GM12878 (cell line): ENCODE measurements around the gene ZNF804B.

ENCODE experiments used
- CHD2 ChIP-seq: IDR thresholded peaks from 2 replicates; pipeline ENCODE4 v1.6.1; 2011; ENCODE audit warnings: low read depth, low read length, improper control_type of control experiment, borderline replicate concordance
- HDAC6 ChIP-seq: fragments of 200-600 bp; sonication (generic); IDR thresholded peaks from one replicate; pipeline ENCODE4 v1.8.0; 2017; ENCODE audit warnings: antibody characterized with exemption; ENCODE audit not compliant: unreplicated experiment
- POLR2AphosphoS5 ChIP-seq: IDR thresholded peaks from 2 replicates; pipeline ENCODE4 v1.6.1; 2011; ENCODE audit warnings: mild to moderate bottlenecking, low read length, inconsistent platforms
- RCOR1 ChIP-seq: conservative IDR thresholded peaks from 2 replicates; pipeline ENCODE4 v1.6.1; 2012; ENCODE audit warnings: low read depth, low read length, improper control_type of control experiment
- TF ChIP-seq, protein P1 (sequence below), 3 experiments: IDR thresholded peaks in 2 of 3; conservative IDR thresholded peaks in 1 of 3; 2 replicates each; pipeline ENCODE4 v1.5.1; 2011; ENCODE audit warnings: low read depth in 3 of 3, low read length in 3 of 3, mild to moderate bottlenecking in 3 of 3, control low read depth in 2 of 3, moderate library complexity in 2 of 3, inconsistent platforms in 1 of 3, mixed read lengths in 1 of 3; ENCODE audit not compliant: control insufficient read depth in 2 of 3, insufficient read depth in 1 of 3; ENCODE audit errors: extremely low read depth in 1 of 3
- TF ChIP-seq, protein P2 (sequence below): fragments of 450-650 bp; IDR thresholded peaks from 2 replicates; pipeline ENCODE4 v1.6.1; 2017; ENCODE audit warnings: mild to moderate bottlenecking
- TF ChIP-seq, protein P3 (sequence below): fragments of 450-650 bp; IDR thresholded peaks from 2 replicates; pipeline ENCODE4 v1.6.1; 2016; ENCODE audit warnings: mild to moderate bottlenecking

DNA sequence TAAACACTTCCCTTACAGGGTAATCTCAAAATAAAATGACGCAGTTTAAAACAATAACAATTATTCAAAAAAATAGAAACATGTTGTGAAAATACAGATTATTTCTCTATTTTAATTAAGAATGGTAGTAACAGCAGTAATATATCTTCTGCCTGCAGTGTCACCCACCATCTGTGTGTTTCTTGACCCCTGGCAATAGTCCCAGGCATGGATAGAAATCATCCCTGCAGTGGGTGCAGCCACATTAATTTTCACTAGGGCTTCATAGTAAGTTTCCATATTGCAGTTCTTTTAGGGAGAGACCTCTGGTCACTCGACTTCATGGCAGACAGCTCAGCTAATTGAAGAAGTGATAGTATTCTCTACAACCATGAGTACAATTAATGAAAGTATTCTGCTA lies 506.1 kb downstream of the ZNF804B start:
- TF ChIP-seq RCOR1, result no peak
- TF ChIP-seq, protein P1, sequence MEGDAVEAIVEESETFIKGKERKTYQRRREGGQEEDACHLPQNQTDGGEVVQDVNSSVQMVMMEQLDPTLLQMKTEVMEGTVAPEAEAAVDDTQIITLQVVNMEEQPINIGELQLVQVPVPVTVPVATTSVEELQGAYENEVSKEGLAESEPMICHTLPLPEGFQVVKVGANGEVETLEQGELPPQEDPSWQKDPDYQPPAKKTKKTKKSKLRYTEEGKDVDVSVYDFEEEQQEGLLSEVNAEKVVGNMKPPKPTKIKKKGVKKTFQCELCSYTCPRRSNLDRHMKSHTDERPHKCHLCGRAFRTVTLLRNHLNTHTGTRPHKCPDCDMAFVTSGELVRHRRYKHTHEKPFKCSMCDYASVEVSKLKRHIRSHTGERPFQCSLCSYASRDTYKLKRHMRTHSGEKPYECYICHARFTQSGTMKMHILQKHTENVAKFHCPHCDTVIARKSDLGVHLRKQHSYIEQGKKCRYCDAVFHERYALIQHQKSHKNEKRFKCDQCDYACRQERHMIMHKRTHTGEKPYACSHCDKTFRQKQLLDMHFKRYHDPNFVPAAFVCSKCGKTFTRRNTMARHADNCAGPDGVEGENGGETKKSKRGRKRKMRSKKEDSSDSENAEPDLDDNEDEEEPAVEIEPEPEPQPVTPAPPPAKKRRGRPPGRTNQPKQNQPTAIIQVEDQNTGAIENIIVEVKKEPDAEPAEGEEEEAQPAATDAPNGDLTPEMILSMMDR (IDR thresholded peaks at IDR 0.05 in 2 of 3, conservative IDR thresholded peaks at IDR 0.05 in 1 of 3; ENCODE audit: control insufficient read depth in 2 of 3, extremely low read depth in 1 of 3, insufficient read depth in 1 of 3, low read depth in 3 of 3, low read length in 3 of 3), result no peak
- TF ChIP-seq CHD2, result no peak
- TF ChIP-seq POLR2AphosphoS5, result no peak
- TF ChIP-seq, protein P2, sequence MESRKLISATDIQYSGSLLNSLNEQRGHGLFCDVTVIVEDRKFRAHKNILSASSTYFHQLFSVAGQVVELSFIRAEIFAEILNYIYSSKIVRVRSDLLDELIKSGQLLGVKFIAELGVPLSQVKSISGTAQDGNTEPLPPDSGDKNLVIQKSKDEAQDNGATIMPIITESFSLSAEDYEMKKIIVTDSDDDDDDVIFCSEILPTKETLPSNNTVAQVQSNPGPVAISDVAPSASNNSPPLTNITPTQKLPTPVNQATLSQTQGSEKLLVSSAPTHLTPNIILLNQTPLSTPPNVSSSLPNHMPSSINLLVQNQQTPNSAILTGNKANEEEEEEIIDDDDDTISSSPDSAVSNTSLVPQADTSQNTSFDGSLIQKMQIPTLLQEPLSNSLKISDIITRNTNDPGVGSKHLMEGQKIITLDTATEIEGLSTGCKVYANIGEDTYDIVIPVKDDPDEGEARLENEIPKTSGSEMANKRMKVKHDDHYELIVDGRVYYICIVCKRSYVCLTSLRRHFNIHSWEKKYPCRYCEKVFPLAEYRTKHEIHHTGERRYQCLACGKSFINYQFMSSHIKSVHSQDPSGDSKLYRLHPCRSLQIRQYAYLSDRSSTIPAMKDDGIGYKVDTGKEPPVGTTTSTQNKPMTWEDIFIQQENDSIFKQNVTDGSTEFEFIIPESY, result no peak
- TF ChIP-seq, protein P3, sequence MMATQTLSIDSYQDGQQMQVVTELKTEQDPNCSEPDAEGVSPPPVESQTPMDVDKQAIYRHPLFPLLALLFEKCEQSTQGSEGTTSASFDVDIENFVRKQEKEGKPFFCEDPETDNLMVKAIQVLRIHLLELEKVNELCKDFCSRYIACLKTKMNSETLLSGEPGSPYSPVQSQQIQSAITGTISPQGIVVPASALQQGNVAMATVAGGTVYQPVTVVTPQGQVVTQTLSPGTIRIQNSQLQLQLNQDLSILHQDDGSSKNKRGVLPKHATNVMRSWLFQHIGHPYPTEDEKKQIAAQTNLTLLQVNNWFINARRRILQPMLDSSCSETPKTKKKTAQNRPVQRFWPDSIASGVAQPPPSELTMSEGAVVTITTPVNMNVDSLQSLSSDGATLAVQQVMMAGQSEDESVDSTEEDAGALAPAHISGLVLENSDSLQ, result no peak
- no peak for TF ChIP-seq HDAC6
